HepG2 (cell line): Measurements from ENCODE around the gene HBQ1. TPM values are rescaled to one million over a fixed set of nuclear protein-coding genes. Genes with fewer than 3 reads are reported as not detected.

Source experiments
- AFF4 ChIP-seq: sonication (generic); formaldehyde crosslinking; IDR thresholded peaks from 2 replicates; pipeline ENCODE4 v1.4.0; 2020; ENCODE audit warnings: missing genetic modification reagents
- ATF1 ChIP-seq: IDR thresholded peaks from 2 replicates; pipeline ENCODE4 v1.6.1; 2016; ENCODE audit warnings: mild to moderate bottlenecking, control low read depth
- ATF6 ChIP-seq: sonication (generic); formaldehyde crosslinking; conservative IDR thresholded peaks from 2 replicates; pipeline ENCODE4 v1.4.0; 2020; ENCODE audit warnings: missing genetic modification reagents
- GATAD2A ChIP-seq: IDR thresholded peaks from 2 replicates; pipeline ENCODE4 v1.6.1; 2016
- HNF4A ChIP-seq: sonication (generic); formaldehyde crosslinking; IDR thresholded peaks from 2 replicates; pipeline ENCODE4 v1.4.0; 2020; ENCODE audit warnings: missing genetic modification reagents
- IRF1 ChIP-seq: sonication (generic); formaldehyde crosslinking; IDR thresholded peaks from 2 replicates; pipeline ENCODE4 v1.4.0; 2020; ENCODE audit warnings: low read depth, mild to moderate bottlenecking, missing genetic modification reagents
- MED1 ChIP-seq: sonication (generic); formaldehyde crosslinking; IDR thresholded peaks from 2 replicates; pipeline ENCODE4 v1.4.0; 2020; ENCODE audit warnings: missing genetic modification reagents
- MEIS2 ChIP-seq: sonication (generic); formaldehyde crosslinking; IDR thresholded peaks from 2 replicates; pipeline ENCODE4 v1.9.0; 2021; ENCODE audit warnings: mild to moderate bottlenecking, missing genetic modification reagents
- NR2F6 ChIP-seq, 2 experiments: IDR thresholded peaks; 2 replicates each; pipeline ENCODE4 v1.6.1; 2016; ENCODE audit warnings: antibody characterized with exemption in 1 of 2, mild to moderate bottlenecking in 1 of 2
- PTBP1 ChIP-seq: fragments of 200-400 bp; formaldehyde crosslinking; IDR thresholded peaks from 2 replicates; pipeline ENCODE4 v1.6.1; 2018; ENCODE audit warnings: low read length, low read depth; ENCODE audit not compliant: poor library complexity, severe bottlenecking
- RXRA ChIP-seq: sonication (generic); formaldehyde crosslinking; IDR thresholded peaks from 2 replicates; pipeline ENCODE4 v1.5.1; 2020; ENCODE audit warnings: missing genetic modification reagents
- SIN3A ChIP-seq: IDR thresholded peaks from 2 replicates; pipeline ENCODE4 v1.6.1; 2011; ENCODE audit warnings: low read depth, mild to moderate bottlenecking, control low read depth, low read length, borderline replicate concordance
- SP1 ChIP-seq, 2 experiments: fragments of 450-650 bp in 1 of 2; sonication (generic) in 1 of 2; formaldehyde crosslinking in 1 of 2; IDR thresholded peaks; 2 replicates each; pipeline versions ENCODE4 v1.4.0 to v1.6.1; 2016 to 2020; ENCODE audit warnings: missing genetic modification reagents in 1 of 2
- TARDBP ChIP-seq: sonication (generic); formaldehyde crosslinking; IDR thresholded peaks from 2 replicates; pipeline ENCODE4 v1.8.0; 2022; ENCODE audit warnings: mild to moderate bottlenecking, missing genetic modification reagents
- TEAD2 ChIP-seq: sonication (generic); formaldehyde crosslinking; IDR thresholded peaks from 2 replicates; pipeline ENCODE4 v1.9.0; 2021; ENCODE audit warnings: missing genetic modification reagents
- TRIM22 ChIP-seq: fragments of 450-650 bp; IDR thresholded peaks from 2 replicates; pipeline ENCODE4 v1.6.1; 2017
- ZFP36L2 ChIP-seq: sonication (generic); formaldehyde crosslinking; IDR thresholded peaks from 2 replicates; pipeline ENCODE4 v1.4.0; 2020; ENCODE audit warnings: missing genetic modification reagents
- ZNF687 ChIP-seq: sonication (generic); formaldehyde crosslinking; IDR thresholded peaks from 2 replicates; pipeline ENCODE4 v1.5.1; 2020; ENCODE audit warnings: mild to moderate bottlenecking, missing genetic modification reagents, moderate library complexity
- polyA plus RNA-seq, 8 experiments: library from polyadenylated mRNA; depleted of rRNA in 3 of 8; stranded (reverse) in 7 of 8; unstranded in 1 of 8; fragments of >200 nt; fragmentation: Illumina TruSeq in 4 of 8; extraction: Trizol in 4 of 8; gene quantifications; 2 replicates each; pipeline versions ENCODE4 v1.2.1 to v1.2.3, GENCODE V29; 2011 to 2016; ENCODE audit warnings: low read depth in 4 of 8, missing spikeins in 1 of 8, mixed read lengths in 1 of 8; ENCODE audit not compliant: insufficient read depth in 1 of 8
- total RNA-seq, 5 experiments: library from RNA; depleted of rRNA; stranded (reverse); fragments of >200 nt; fragmentation: Illumina TruSeq; extraction: Trizol; gene quantifications; 2 replicates each; pipeline ENCODE4 v1.2.3, GENCODE V29; 2016; ENCODE audit warnings: low read depth in 1 of 5

The HBQ1 gene
- total and polyA plus RNA-seq, 2 of the 13 experiments (the other 11 are each of a cell fraction or from before 2014, with no cell fraction given): 4.9 to 7.4 TPM

- peak; percentile 82 for TF ChIP-seq ZNF687 (CRISPR knock-in tag)
- TF ChIP-seq IRF1 (CRISPR knock-in tag): no peak
- TF ChIP-seq AFF4 (CRISPR knock-in tag): no peak
- no peak for TF ChIP-seq TRIM22
- TF ChIP-seq RXRA: peak; percentile 75
- no peak for TF ChIP-seq ATF1 (CRISPR knock-in tag)
- TF ChIP-seq SP1 (IDR thresholded peaks at IDR 0.05): no peak
- TF ChIP-seq SP1 (CRISPR knock-in tag; IDR thresholded peaks at IDR 0.05): no peak
- TF ChIP-seq TEAD2 (CRISPR knock-in tag): no peak
- no peak for TF ChIP-seq TARDBP (CRISPR knock-in tag)
- TF ChIP-seq HNF4A (CRISPR knock-in tag): peak; percentile 60
- peak; percentile 61 for TF ChIP-seq MED1 (CRISPR knock-in tag)
- TF ChIP-seq NR2F6 (IDR thresholded peaks at IDR 0.05): peak; percentile 90
- TF ChIP-seq NR2F6 (CRISPR knock-in tag; IDR thresholded peaks at IDR 0.05): peak; percentile 96
- TF ChIP-seq ATF6 (CRISPR knock-in tag): no peak
- TF ChIP-seq ZFP36L2 (CRISPR knock-in tag): no peak
- no peak for TF ChIP-seq PTBP1
- peak; percentile 58 for TF ChIP-seq GATAD2A (CRISPR knock-in tag)
- peak; percentile 48; the same call in 1 of the 2 replicates for TF ChIP-seq MEIS2 (CRISPR knock-in tag)
- peak; percentile 51; the same call in 1 of the 2 replicates for TF ChIP-seq SIN3A
These were observed 17.8 kb upstream of the HBQ1 start (continued) for GRCh38 chr16:162271-162991.
